Hematopoietic multipotent progenitor cell treated with erythropoietin and hydrocortisone succinate and interleukin-3 and kit ligand, for 4 days (in vitro differentiated cells): ENCODE data around the gene SLA2.
"Not testable (repeated sequence)": the region's sequence is repeated elsewhere in the genome, so short reads cannot be mapped to it uniquely, and the experiment has no call there.

ENCODE experiments used
- DNase-seq: peaks from one replicate; pipeline ENCODE4 v3.0.0-alpha.2; 2015

The SLA2 gene

GRCh38 chr20:36645998-36646397 is at the start of gene SLA2:
Gene SLA2, minus strand, starts transcription at chr20:36646196. Its CDS starts 4,861 bp downstream, at chr20:36641335.
- peak; percentile 92 for DNase-seq

- not testable (repeated sequence) for DNase-seq
Measured at GRCh38 chr20:36695467-36695866, 49.5 kb upstream of the SLA2 start.

- no peak for DNase-seq
Measured at GRCh38 chr20:36688630-36689029, 42.6 kb upstream of the SLA2 start.

GRCh38 chr20:36687850-36688249 is 41.9 kb upstream of the SLA2 start:
- DNase-seq = no peak

GRCh38 chr20:36686944-36687343 is 40.9 kb upstream of the SLA2 start:
- DNase-seq = no peak

- no peak for DNase-seq
Measured at GRCh38 chr20:36686504-36686903, 40.5 kb upstream of the SLA2 start.

- peak; percentile 31 for DNase-seq
Measured at GRCh38 chr20:36684747-36685146, 38.8 kb upstream of the SLA2 start.

- no peak for DNase-seq
Measured at GRCh38 chr20:36682311-36682710, 36.3 kb upstream of the SLA2 start.

- no peak for DNase-seq
Measured at GRCh38 chr20:36677422-36677771, 31.4 kb upstream of the SLA2 start.

GRCh38 chr20:36676701-36677421 is 30.9 kb upstream of the SLA2 start:
- peak; percentile 38 for DNase-seq

- not testable (repeated sequence) for DNase-seq
Measured at GRCh38 chr20:36675545-36675944, 29.5 kb upstream of the SLA2 start.

GRCh38 chr20:36672991-36673390 is 27.0 kb upstream of the SLA2 start:
- no peak for DNase-seq

GRCh38 chr20:36670665-36671357 is 24.8 kb upstream of the SLA2 start:
- no peak for DNase-seq

GRCh38 chr20:36666181-36666740 is 20.3 kb upstream of the SLA2 start:
- DNase-seq = peak; percentile 62

- DNase-seq = peak; percentile 39
Measured at GRCh38 chr20:36663031-36663430, 17.0 kb upstream of the SLA2 start.

- peak; percentile 74 for DNase-seq
Measured at GRCh38 chr20:36658300-36658699, 12.3 kb upstream of the SLA2 start.

GRCh38 chr20:36656733-36657132 is 10.7 kb upstream of the SLA2 start:
- DNase-seq = no peak

- DNase-seq = no peak
Measured at GRCh38 chr20:36655004-36655403, 9.0 kb upstream of the SLA2 start.

- no peak for DNase-seq
Measured at GRCh38 chr20:36654506-36654905, 8.5 kb upstream of the SLA2 start.

GRCh38 chr20:36653456-36653855 is 7.5 kb upstream of the SLA2 start:
- DNase-seq = no peak

- no peak for DNase-seq
Measured at GRCh38 chr20:36647196-36648121, 1.5 kb upstream of the SLA2 start.

GRCh38 chr20:36646678-36647077 is 682 bp upstream of the SLA2 start:
- no peak for DNase-seq

GRCh38 chr20:36645353-36645752 is 643 bp downstream of the SLA2 start:
- DNase-seq = no peak
